GM19193 (cell line): ENCODE data around the gene ELOF1.

Source experiments
- POLR2A ChIP-seq: IDR thresholded peaks from 4 replicates; pipeline ENCODE4 v1.6.1; 2011; ENCODE audit not compliant: insufficient read depth, insufficient read length; ENCODE audit errors: extremely low read depth

Gene ELOF1

DNA sequence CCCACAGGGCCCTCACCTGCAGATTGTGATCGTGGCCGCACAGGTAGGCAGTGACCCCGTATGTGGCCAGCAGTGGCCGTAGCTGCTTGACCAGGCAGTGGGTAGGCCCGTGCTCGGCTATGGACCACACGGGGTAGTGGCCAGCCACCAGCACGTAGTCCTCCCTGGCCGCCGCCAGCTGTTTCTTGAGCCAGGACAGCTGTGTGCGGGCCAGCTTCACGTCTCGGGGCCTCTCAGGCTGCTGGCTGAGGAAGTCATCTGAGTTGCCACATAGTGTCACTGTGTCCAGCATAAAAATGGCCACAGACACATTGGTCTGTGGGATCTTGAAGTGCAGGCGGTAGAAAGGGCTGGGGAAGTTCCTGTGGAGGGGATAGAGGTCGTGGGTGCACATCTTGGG lies 17.2 kb upstream of the ELOF1 start:
- no peak for TF ChIP-seq POLR2A

GRCh38 chr19:11574689-11575088 lies 15.7 kb upstream of the ELOF1 start:
- no peak for TF ChIP-seq POLR2A

GRCh38 chr19:11570039-11570462 lies 11.0 kb upstream of the ELOF1 start:
- no peak for TF ChIP-seq POLR2A

- no peak for TF ChIP-seq POLR2A
Observed at GRCh38 chr19:11566164-11566563, 7.1 kb upstream of the ELOF1 start.

GRCh38 chr19:11563532-11563931 lies 4.5 kb upstream of the ELOF1 start:
- TF ChIP-seq POLR2A: no peak

GRCh38 chr19:11560404-11561051 lies 1.5 kb upstream of the ELOF1 start:
- no peak for TF ChIP-seq POLR2A

DNA sequence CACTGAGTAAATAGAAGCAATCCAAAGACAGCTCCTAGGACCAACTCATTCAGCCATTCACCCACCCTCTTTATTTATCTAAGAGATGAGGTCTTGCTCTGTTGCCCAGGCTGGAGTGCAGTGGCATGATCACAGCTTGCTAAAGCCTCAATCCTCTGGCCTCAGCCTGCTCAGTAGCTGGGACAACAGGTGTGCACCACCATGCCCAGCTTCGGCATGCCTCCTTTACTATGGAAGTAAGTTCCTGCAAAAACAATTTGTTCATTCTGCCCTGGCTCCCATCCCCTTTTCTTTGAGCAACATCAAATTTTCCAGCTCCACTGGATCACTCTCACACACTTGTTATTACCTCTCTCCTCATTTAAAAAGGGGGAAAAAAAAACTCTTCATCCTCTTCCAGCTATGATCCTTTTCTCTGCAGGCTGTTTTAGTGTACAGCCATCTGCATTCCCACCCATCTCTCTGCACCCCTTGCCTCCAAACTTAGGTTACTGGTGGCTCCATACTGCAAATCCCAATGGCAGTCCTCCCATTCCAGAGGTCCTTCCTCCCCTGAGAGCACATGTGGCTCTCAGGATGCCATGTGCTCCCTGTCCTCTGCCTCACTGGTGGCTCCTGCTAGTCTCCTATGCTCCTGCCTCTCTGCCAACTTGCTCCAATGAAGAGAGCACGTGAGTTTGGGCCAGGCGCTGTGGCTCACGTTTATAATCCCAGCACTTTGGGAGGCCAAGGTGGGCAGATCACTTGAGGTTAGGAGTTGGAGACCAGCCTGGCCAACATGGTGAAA lies 2.2 kb downstream of the ELOF1 start:
- TF ChIP-seq POLR2A: no peak

GRCh38 chr19:11555246-11555645 lies 3.8 kb downstream of the ELOF1 start:
- no peak for TF ChIP-seq POLR2A

- TF ChIP-seq POLR2A: no peak
Observed at GRCh38 chr19:11554160-11554559, 4.9 kb downstream of the ELOF1 start.

GRCh38 chr19:11552666-11553372 lies 6.2 kb downstream of the ELOF1 start:
- no peak for TF ChIP-seq POLR2A

DNA sequence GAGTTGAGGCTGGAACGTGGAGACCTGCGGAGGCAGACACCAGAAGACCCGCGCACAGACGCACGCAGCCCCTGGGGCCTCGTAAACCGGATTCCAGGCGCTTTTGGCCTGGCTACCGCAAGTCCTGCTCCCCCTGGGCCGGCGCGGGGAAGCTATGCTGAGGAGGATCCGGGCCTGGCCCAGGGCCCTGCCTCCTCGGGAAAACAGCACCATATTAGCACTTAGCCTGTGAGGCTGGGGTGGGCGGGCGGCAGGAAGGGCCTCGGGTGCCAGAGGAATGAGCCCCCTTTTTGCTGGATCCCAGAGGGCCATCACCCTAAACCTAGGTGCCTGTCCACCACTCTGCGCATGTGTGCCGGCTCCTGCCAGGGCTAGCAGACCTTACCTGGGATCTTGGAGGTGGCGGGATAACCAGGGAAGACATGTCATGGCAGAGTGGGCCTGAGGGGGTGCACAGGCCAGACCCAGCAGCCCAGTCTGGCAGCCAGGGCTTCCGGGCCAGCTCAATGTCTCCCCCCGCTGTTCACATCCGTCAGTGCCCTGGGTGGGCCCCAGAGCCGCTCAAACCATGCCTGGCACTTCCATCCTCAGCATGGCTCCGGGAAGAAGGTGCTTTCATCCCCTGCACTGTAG lies 7.3 kb downstream of the ELOF1 start:
- TF ChIP-seq POLR2A: peak; percentile 25

DNA sequence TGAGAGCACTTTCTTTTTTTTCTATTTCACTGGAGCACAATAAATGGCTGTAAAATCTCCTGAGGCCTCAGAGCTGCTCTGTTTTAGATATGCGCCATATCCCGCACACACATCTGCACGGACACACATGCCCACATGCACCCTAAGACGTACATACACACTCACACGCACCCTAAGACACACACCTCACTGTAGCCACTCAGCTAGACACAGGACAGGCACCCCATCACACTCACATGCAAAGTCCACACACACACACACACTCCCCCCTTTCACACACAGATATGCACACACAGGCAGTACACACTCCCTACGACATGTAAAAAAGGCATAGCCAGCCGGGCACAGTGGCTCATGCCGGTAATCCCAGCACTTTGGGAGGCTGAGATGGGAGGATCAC lies 8.8 kb downstream of the ELOF1 start:
- no peak for TF ChIP-seq POLR2A

- TF ChIP-seq POLR2A: no peak
Observed at GRCh38 chr19:11549386-11549953, 9.6 kb downstream of the ELOF1 start.

DNA sequence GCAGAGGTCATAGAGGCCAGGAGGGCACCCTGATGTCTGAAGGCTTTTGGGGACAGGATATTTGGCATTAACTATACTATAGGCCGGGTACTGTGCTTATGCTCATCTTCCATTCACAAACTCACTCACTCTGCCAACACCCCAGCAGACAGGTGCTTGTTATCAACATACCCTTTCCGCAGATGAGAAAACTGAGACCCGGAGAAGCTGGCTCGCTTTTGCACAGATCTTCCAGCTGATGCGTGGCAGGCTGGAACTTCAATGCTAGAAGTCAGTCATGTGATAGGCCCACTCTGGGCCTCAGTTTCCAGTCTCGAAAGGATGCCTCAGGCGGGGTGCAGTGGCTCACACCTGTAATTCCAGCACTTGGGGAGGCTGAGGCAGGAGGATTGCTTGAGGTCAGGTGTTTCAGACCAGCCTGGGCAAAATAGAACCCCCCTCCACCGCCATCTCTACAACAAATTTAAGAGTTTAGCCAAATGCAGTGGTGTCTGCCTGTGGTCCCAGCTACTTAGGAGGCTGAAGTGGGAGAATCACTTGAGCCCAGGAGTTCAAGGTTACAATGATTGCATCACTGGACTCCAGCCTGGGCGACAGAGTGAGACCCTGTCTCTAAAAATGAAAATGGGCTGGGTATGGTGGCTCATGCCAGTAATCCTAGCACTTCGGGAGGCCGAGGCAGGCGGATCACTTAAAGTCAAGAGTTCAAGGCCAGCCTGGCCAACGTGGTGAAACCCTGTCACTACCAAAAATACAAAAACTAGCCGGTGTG lies 10.9 kb downstream of the ELOF1 start:
- TF ChIP-seq POLR2A: no peak

DNA sequence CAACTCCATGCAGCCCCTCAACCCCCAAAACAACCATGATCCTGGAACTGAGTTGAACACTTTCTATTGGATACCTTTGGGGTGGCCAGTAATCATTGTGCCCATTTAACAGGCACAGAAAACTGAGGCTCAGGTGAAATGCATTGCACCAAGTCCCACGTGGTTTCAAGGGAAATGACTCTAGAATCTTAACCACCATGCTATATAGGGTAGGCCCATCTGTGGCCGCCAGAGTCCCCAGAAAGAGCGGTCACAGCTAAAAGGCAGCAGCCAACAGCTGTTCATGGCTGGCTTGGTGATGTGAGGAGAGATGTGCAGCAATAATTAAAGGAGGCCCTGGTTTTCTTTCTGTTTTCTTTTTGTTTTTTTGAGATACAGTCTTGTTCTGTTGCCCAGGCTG lies 17.8 kb downstream of the ELOF1 start:
- TF ChIP-seq POLR2A: no peak

- no peak for TF ChIP-seq POLR2A
Observed at GRCh38 chr19:11540645-11541044, 18.4 kb downstream of the ELOF1 start.
